PC-9 (cell line): ENCODE measurements around the gene FJX1. TPM values are rescaled to one million over a fixed set of nuclear protein-coding genes. Genes with fewer than 3 reads are reported as not detected.

Experiments
- BruUV-seq: library from RNA; stranded (reverse); fragments of 400-500 nt; replicated peaks from 2 replicates; lab custom pipeline; 2021; lab: Mats Ljungman, UMichigan
- CTCF ChIA-PET: fragments of 300-600 bp; sonication (Branson Sonifier 250); formaldehyde crosslinking; loops from one replicate; lab custom pipeline; 2022; ENCODE audit warnings: antibody characterized with exemption; lab: Charles Lee
- POLR2A ChIA-PET: fragments of 300-600 bp; sonication (Branson Sonifier 250); formaldehyde crosslinking; loops from one replicate; lab custom pipeline; 2022; ENCODE audit warnings: antibody characterized with exemption; ENCODE audit not compliant: unreplicated experiment; lab: Charles Lee
- DNase-seq, 2 experiments: peaks; one replicate each; pipeline versions ENCODE4 v3.0.0 to v3.0.0-alpha.2; 2015 to 2022; ENCODE audit warnings: mixed read lengths in 1 of 2
- H2AFZ ChIP-seq: fragments of 200-600 bp; sonication (generic); 2 replicates; pipeline ENCODE4 v1.8.1; 2017; ENCODE audit warnings: antibody characterized with exemption
- H3F3A ChIP-seq: fragments of 200-600 bp; sonication (generic); 2 replicates; pipeline ENCODE4 v1.8.1; 2017; ENCODE audit warnings: antibody characterized with exemption, mild to moderate bottlenecking, low read depth; ENCODE audit not compliant: insufficient read depth
- H3K27ac ChIP-seq: fragments of 200-600 bp; sonication (generic); 2 replicates; pipeline ENCODE4 v1.6.1; 2016; ENCODE audit warnings: mixed run types
- H3K27me3 ChIP-seq: fragments of 200-600 bp; sonication (generic); 2 replicates; pipeline ENCODE4 v1.6.1; 2016; ENCODE audit warnings: low read depth, mixed run types; ENCODE audit not compliant: insufficient read depth
- H3K36me3 ChIP-seq: fragments of 200-600 bp; sonication (generic); 2 replicates; pipeline ENCODE4 v1.6.1; 2016; ENCODE audit warnings: low read depth, mixed run types
- H3K4me1 ChIP-seq: fragments of 200-600 bp; sonication (generic); replicated peaks from 2 replicates; pipeline ENCODE4 v1.6.1; 2016; ENCODE audit warnings: mixed run types; ENCODE audit not compliant: insufficient read depth
- H3K4me2 ChIP-seq: fragments of 200-600 bp; sonication (generic); 2 replicates; pipeline ENCODE4 v1.6.1; 2017; ENCODE audit warnings: mixed run types
- H3K4me3 ChIP-seq: fragments of 200-600 bp; sonication (generic); 2 replicates; pipeline ENCODE4 v1.6.1; 2016; ENCODE audit warnings: mixed run types
- H3K79me2 ChIP-seq: fragments of 200-600 bp; sonication (generic); 2 replicates; pipeline ENCODE4 v1.6.1; 2017; ENCODE audit warnings: low read depth, mixed run types
- H3K9me2 ChIP-seq: fragments of 200-600 bp; sonication (generic); 2 replicates; pipeline ENCODE4 v1.8.1; 2017; ENCODE audit warnings: mild to moderate bottlenecking; ENCODE audit not compliant: insufficient read depth
- H3K9me3 ChIP-seq: fragments of 200-600 bp; sonication (generic); 2 replicates; pipeline ENCODE4 v1.8.1; 2016; ENCODE audit warnings: low read depth; ENCODE audit not compliant: insufficient read depth
- H4K20me1 ChIP-seq: fragments of 200-600 bp; sonication (generic); 2 replicates; pipeline ENCODE4 v1.8.1; 2017; ENCODE audit not compliant: insufficient read depth
- CTCF ChIP-seq: fragments of 200-600 bp; sonication (generic); conservative IDR thresholded peaks from 2 replicates; pipeline ENCODE4 v1.6.1; 2017; ENCODE audit warnings: mixed run types, antibody characterized with exemption, mild to moderate bottlenecking, moderate library complexity
- EZH2 ChIP-seq: fragments of 200-600 bp; sonication (generic); IDR thresholded peaks from 2 replicates; pipeline ENCODE4 v1.8.0; 2017; ENCODE audit warnings: antibody characterized with exemption, low read depth
- intact Hi-C: fragments of 100-400 bp; cut with micrococcal nuclease; formaldehyde crosslinking; loops from one replicate; pipeline ENCODE4 v1.10.0; 2022; ENCODE audit not compliant: unreplicated experiment
- total RNA-seq: library from RNA; stranded (reverse); gene quantifications from 2 replicates; pipeline ENCODE4 v1.2.3, GENCODE V29; 2021

The FJX1 gene
- total RNA-seq, 1 experiment from 2014 or later: 14.8 TPM

- no peaks in the 10 kb centered on the region for H3K9me2 ChIP-seq
- H3K27me3 ChIP-seq: no peaks in the 10 kb centered on the region
- no peaks in the 10 kb centered on the region for H3K9me3 ChIP-seq
- no peak overlapping the region for H2AFZ ChIP-seq
- CTCF ChIA-PET: interaction anchor here (0.7 kb wide), 1 partner anchor 128 kb away, joined by 3 read pairs; no protein-coding TSS in a partner anchor
- no peak overlapping the region for H3K4me3 ChIP-seq
- H3K79me2 ChIP-seq: no peaks in the 10 kb centered on the region
- H3K36me3 ChIP-seq: no peaks in the 10 kb centered on the region
- POLR2A ChIA-PET: interaction anchor here (0.6 kb wide), 1 partner anchor 87 kb away, joined by 4 read pairs; no protein-coding TSS in a partner anchor
- no peak overlapping the region for H3K27ac ChIP-seq
- no peaks in the 10 kb centered on the region for H3F3A ChIP-seq
- intact Hi-C loops: no loop called here
- H3K4me1 ChIP-seq: 0 out of 2 replicates have a peak, but pooled peaks cover 10% of the 10 kb centered on the region
- no peak for DNase-seq
- no peak overlapping the region for H3K4me2 ChIP-seq
- TF ChIP-seq CTCF (no peak), EZH2 (no peak)
- no peaks in the 10 kb centered on the region for H4K20me1 ChIP-seq
- BruUV-seq: no TSS peak
Measured at GRCh38 chr11:35605706-35606105, 12.6 kb upstream of the FJX1 start.

- H3K27ac ChIP-seq: no peak overlapping the region
- no peaks in the 10 kb centered on the region for H3K9me3 ChIP-seq
- DNase-seq: no peak
- no peak for TF ChIP-seq EZH2
- TF ChIP-seq CTCF: no peak
- BruUV-seq: no TSS peak
- H3K4me3 ChIP-seq: no peak overlapping the region
- 0 out of 2 replicates have a peak, but pooled peaks cover 10% of the 10 kb centered on the region for H3K4me1 ChIP-seq
- ChIA-PET POLR2A (interaction anchor here (0.6 kb wide), 1 partner anchor 88 kb away, joined by 4 read pairs; no protein-coding TSS in a partner anchor), CTCF (interaction anchor here (0.7 kb wide), 1 partner anchor 129 kb away, joined by 3 read pairs; no protein-coding TSS in a partner anchor)
- intact Hi-C loops: no loop called here
- no peak overlapping the region for H3K4me2 ChIP-seq
- no peaks in the 10 kb centered on the region for H3K9me2 ChIP-seq
- no peaks in the 10 kb centered on the region for H3F3A ChIP-seq
- no peak overlapping the region for H2AFZ ChIP-seq
- H3K79me2 ChIP-seq: no peaks in the 10 kb centered on the region
- H3K27me3 ChIP-seq: no peaks in the 10 kb centered on the region
- H4K20me1 ChIP-seq: no peaks in the 10 kb centered on the region
- H3K36me3 ChIP-seq: no peaks in the 10 kb centered on the region
Measured at GRCh38 chr11:35606206-35606605, 12.1 kb upstream of the FJX1 start.

- TF ChIP-seq EZH2 (no peak), CTCF (no peak)
- Histone ChIP-seq H3K27ac (no peak overlapping the region), H3F3A (no peaks in the 10 kb centered on the region), H3K4me3 (no peak overlapping the region), H3K36me3 (no peaks in the 10 kb centered on the region), H2AFZ (no peak overlapping the region), H3K9me2 (no peaks in the 10 kb centered on the region), H3K79me2 (no peaks in the 10 kb centered on the region), H3K4me2 (no peak overlapping the region; the same call in 1 of the 2 replicates), H4K20me1 (no peaks in the 10 kb centered on the region), H3K27me3 (no peaks in the 10 kb centered on the region), H3K9me3 (no peaks in the 10 kb centered on the region), H3K4me1 (0 out of 2 replicates have a peak, but pooled peaks cover 10% of the 10 kb centered on the region)
- ChIA-PET POLR2A (no interaction called here), CTCF (no interaction called here)
- no TSS peak for BruUV-seq
- intact Hi-C loops: no loop called here
- DNase-seq: no peak
Measured at GRCh38 chr11:35608502-35608901, 9.8 kb upstream of the FJX1 start.
